NCI-H2107 treated with DMSO at 0.1 percent for 48 hours (cell line): ENCODE data around the gene MUC4.

Experiments used
- DNase-seq: peaks from one replicate; lab custom pipeline; 2025; ENCODE audit not compliant: unreplicated experiment; lab: John Stamatoyannopoulos, UW

MUC4 gene

GRCh38 chr3:195701042-195701915 is 110.5 kb downstream of the MUC4 start:
- no peak for DNase-seq

GRCh38 chr3:195700319-195700718 is 111.4 kb downstream of the MUC4 start:
- DNase-seq: no peak

- DNase-seq: no peak
Observed at GRCh38 chr3:195699860-195700259, 111.9 kb downstream of the MUC4 start.

GRCh38 chr3:195699388-195699771 is 112.3 kb downstream of the MUC4 start:
- no peak for DNase-seq

- no peak for DNase-seq
Observed at GRCh38 chr3:195698647-195699387, 112.9 kb downstream of the MUC4 start.

- no peak for DNase-seq
Observed at GRCh38 chr3:195698325-195698646, 113.4 kb downstream of the MUC4 start.

- DNase-seq: no peak
Observed at GRCh38 chr3:195697582-195698324, 114.0 kb downstream of the MUC4 start.
